Lower leg skin (tissue), 4 donors: Measurements from ENCODE around the gene PBOV1. TPM values are rescaled to one million over a fixed set of nuclear protein-coding genes. Genes with fewer than 3 reads are reported as not detected.

Source experiments
- DNase-seq, 2 donors: peaks; one replicate each; pipeline ENCODE4 v3.0.0-alpha.2; 2019; ENCODE audit warnings: low spot score in 2 of 2
- H3K4me3 ChIP-seq: fragments of 200-600 bp; sonication (generic); 2 replicates; pipeline ENCODE4 v1.5.1; 2017; ENCODE audit warnings: mild to moderate bottlenecking, low read depth; ENCODE audit not compliant: poor library complexity, severe bottlenecking
- POLR2A ChIP-seq, 2 donors: fragments of 450-650 bp; IDR thresholded peaks; one replicate each; pipeline ENCODE4 v1.6.1; 2016 to 2017; ENCODE audit warnings: antibody characterized with exemption in 2 of 2, mild to moderate bottlenecking in 1 of 2, moderate library complexity in 1 of 2
- WGBS, 2 donors: methylation state at CpG; one replicate each; pipeline ENCODE4 v1.1.5; 2018; 5-methylcytosine and 5-hydroxymethylcytosine counted together
- intact Hi-C: fragments of 100-400 bp; cut with DNase I; formaldehyde crosslinking; loops from one replicate; pipeline ENCODE4 v1.15.0; 2023; ENCODE audit warnings: low total_unique reads
- total RNA-seq, 4 donors: library from RNA; depleted of rRNA; stranded (reverse); fragments of >200 nt; gene quantifications; one replicate each; pipeline ENCODE4 v1.1.0, GENCODE V29; 2016
- TF ChIP-seq, protein P1 (sequence below), 3 donors: fragments of 450-650 bp; IDR thresholded peaks; one replicate each; pipeline ENCODE4 v1.5.1; 2016; ENCODE audit warnings: antibody characterized with exemption in 3 of 3, mild to moderate bottlenecking in 3 of 3, moderate library complexity in 2 of 3

PBOV1 gene
- total RNA-seq, 4 donors from 2014 or later = not detected

DNA sequence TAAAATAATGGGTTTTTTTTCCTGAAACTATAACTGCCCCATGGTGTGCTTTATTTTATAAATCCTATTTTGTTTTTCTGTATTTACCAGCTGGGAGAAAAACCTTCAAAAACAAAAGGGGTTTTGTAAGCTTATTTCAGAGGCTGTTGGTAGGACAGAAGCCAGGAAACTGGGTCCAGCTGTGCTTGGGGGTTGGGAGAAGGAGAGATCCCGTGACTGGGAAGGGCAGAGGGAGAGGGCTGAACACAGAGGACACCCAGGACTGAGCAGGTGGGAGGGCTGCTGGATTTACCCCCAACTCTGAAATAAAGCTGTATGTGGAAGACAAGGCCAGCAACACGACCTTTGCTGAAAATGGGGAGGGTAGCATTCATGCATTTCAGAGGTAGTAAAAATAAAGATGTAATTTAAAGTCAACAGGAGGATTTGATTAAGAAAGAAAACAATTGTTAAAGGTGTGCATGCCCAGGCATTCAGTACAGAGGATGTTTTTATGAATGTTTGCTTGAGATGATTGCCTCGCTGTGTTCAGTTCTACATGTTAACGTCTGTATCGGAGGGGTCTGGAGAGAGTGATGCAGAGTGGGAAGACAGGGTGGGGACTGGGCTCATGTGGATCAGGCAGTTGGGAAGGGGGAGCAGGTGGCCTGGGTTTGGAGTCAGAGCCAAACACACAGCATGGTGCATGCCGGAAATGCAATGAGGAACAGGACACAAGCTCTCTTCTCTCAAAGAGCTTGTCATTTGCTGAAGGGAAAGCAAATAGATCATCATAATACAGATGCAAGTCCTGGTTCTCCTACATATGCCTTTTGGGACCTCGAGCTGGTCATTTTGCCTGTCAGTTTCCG is 35.1 kb downstream of the PBOV1 start:
- 69 to 74% methylated on average over 8 of the region's 8 CpGs for WGBS, 2 donors
- intact Hi-C loops = no loop called here
- no peak for TF ChIP-seq POLR2A (IDR thresholded peaks at IDR 0.05)
- TF ChIP-seq, protein P1, sequence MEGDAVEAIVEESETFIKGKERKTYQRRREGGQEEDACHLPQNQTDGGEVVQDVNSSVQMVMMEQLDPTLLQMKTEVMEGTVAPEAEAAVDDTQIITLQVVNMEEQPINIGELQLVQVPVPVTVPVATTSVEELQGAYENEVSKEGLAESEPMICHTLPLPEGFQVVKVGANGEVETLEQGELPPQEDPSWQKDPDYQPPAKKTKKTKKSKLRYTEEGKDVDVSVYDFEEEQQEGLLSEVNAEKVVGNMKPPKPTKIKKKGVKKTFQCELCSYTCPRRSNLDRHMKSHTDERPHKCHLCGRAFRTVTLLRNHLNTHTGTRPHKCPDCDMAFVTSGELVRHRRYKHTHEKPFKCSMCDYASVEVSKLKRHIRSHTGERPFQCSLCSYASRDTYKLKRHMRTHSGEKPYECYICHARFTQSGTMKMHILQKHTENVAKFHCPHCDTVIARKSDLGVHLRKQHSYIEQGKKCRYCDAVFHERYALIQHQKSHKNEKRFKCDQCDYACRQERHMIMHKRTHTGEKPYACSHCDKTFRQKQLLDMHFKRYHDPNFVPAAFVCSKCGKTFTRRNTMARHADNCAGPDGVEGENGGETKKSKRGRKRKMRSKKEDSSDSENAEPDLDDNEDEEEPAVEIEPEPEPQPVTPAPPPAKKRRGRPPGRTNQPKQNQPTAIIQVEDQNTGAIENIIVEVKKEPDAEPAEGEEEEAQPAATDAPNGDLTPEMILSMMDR (IDR thresholded peaks at IDR 0.05) = no peak
- DNase-seq = no peak
- H3K4me3 ChIP-seq = no peak overlapping the region

- H3K4me3 ChIP-seq = no peak overlapping the region
- WGBS, 2 donors = 96 to 98% methylated on average over 2 of the region's 2 CpGs
- no peak for TF ChIP-seq POLR2A (IDR thresholded peaks at IDR 0.05)
- TF ChIP-seq, protein P1 (IDR thresholded peaks at IDR 0.05) = no peak
- no peak for DNase-seq
- intact Hi-C loops = no loop called here
Measured at GRCh38 chr6:138176652-138177232, 41.5 kb downstream of the PBOV1 start.

DNA sequence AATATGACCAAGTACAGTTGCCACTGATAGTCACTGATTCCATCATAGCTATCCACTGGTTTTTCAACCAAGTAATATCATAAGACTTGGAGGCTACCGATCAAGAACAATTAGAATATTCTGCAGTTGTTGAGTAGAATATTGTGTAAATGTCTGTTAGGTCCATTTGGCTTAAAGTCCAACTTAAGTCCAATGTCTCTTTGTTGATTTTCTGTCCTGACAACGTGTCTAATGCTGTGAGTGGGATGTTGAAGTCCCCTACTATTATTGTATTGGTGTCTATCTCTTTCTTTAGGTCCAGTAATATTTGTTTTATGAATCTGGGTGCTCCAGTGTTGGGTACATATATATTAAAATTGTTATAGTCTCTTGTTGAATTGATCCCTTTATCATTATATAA is 42.7 kb downstream of the PBOV1 start:
- no peak for DNase-seq

More for the DNA sequence above, 42.7 kb downstream of the PBOV1 start:
- 87 to 88% methylated on average over 2 of the region's 2 CpGs for WGBS, 2 donors
- TF ChIP-seq POLR2A (IDR thresholded peaks at IDR 0.05) = no peak
- TF ChIP-seq, protein P1 (IDR thresholded peaks at IDR 0.05) = no peak
- intact Hi-C loops = no loop called here
- H3K4me3 ChIP-seq = no peak overlapping the region

Other genes with a start within 250 kb of the PBOV1 start
- 1,000 to 10,000 TPM; 1,452 to 1,932 (median 1,836) TPM for gene PERP, start 111.1 kb downstream of the PBOV1 start, total RNA-seq
- 10 to 100 TPM in 2 of 4 donors, 1 to 10 TPM in 2; 2.8 to 11.8 (median 7.8) TPM for gene ARFGEF3, start 56.6 kb downstream of the PBOV1 start, total RNA-seq
- gene SMIM28, start 159.4 kb upstream of the PBOV1 start, total RNA-seq = not detected
- 100 to 1,000 TPM; 141 to 195 (median 162) TPM for gene HEBP2, start 185.7 kb upstream of the PBOV1 start, total RNA-seq